Tibial nerve (tissue), 4 donors: ENCODE measurements around the gene HIVEP2. TPM values are rescaled to one million over a fixed set of nuclear protein-coding genes. Genes with fewer than 3 reads are reported as not detected.

Experiments
- DNase-seq, 2 donors: peaks; one replicate each; pipeline ENCODE4 v3.0.0-alpha.2; 2019; ENCODE audit warnings: low spot score in 2 of 2
- H3K27ac ChIP-seq, 4 donors: fragments of 200-600 bp; sonication (generic) in 3 of 4; one replicate each; pipeline ENCODE4 v1.5.1; 2017 to 2019; ENCODE audit warnings: mild to moderate bottlenecking in 1 of 4
- H3K27me3 ChIP-seq, 2 donors: fragments of 200-600 bp; sonication (generic) in 1 of 2; one replicate each; pipeline versions ENCODE4 v1.5.1 to v1.6.0; 2017 to 2019
- H3K36me3 ChIP-seq, 3 donors: fragments of 200-600 bp; sonication (generic); one replicate each; pipeline ENCODE4 v1.5.1; 2018 to 2019
- H3K4me1 ChIP-seq, 4 donors: fragments of 200-600 bp; sonication (generic) in 3 of 4; one replicate each; pipeline ENCODE4 v1.5.1; 2017 to 2019
- H3K4me3 ChIP-seq, 4 donors: fragments of 200-600 bp; sonication (generic) in 3 of 4; one replicate each; pipeline ENCODE4 v1.5.1; 2017 to 2019; ENCODE audit warnings: mild to moderate bottlenecking in 1 of 4, moderate library complexity in 1 of 4
- H3K9me3 ChIP-seq, 4 donors: fragments of 200-600 bp; sonication (generic) in 3 of 4; one replicate each; pipeline ENCODE4 v1.5.1; 2017 to 2019
- EP300 ChIP-seq, 2 donors: sonication (generic); formaldehyde crosslinking; IDR thresholded peaks; one replicate each; pipeline ENCODE4 v1.6.1; 2017; ENCODE audit warnings: antibody characterized with exemption in 2 of 2, mild to moderate bottlenecking in 1 of 2
- POLR2A ChIP-seq, 2 donors: fragments of 450-650 bp; IDR thresholded peaks; one replicate each; pipeline ENCODE4 v1.6.1; 2017; ENCODE audit warnings: antibody characterized with exemption in 2 of 2, mild to moderate bottlenecking in 2 of 2, moderate library complexity in 2 of 2
- WGBS, 2 donors: methylation state at CpG; one replicate each; pipeline ENCODE4 v1.1.5; 2018; 5-methylcytosine and 5-hydroxymethylcytosine counted together
- total RNA-seq, 4 donors: library from RNA; depleted of rRNA; stranded (reverse); fragments of >200 nt; gene quantifications; one replicate each; pipeline ENCODE4 v1.1.0, GENCODE V29; 2016
- TF ChIP-seq, protein P1 (sequence below), 5 experiments: fragments of 200-600 bp in 3 of 5; fragments of 450-650 bp in 2 of 5; sonication (generic) in 3 of 5; IDR thresholded peaks; one replicate each; pipeline ENCODE4 v1.5.1; 2016 to 2019; ENCODE audit warnings: antibody characterized with exemption in 5 of 5, mild to moderate bottlenecking in 3 of 5, moderate library complexity in 2 of 5

HIVEP2 gene
- total RNA-seq, 4 donors from 2014 or later, result 15.9 to 24.0 (median 19.9) TPM

DNA sequence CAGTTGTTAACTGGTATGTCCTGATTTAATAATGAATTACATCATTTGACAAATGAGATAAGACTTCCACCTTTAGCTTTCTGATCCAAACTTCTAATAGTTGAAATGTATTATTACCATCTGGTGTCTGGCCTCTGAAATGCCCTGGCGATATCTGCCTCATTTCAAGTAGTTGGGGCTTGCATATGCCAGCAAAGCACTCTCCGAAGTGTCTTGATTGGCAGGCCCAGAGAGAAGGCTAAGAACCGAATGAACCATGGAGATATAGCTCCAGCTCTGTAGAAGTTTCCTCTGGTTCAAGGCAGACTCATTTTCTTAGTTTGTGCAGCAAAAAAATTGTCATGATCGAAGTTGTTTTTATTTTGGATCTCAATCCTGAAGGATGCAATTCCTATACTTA is 13.4 kb upstream of the HIVEP2 start:
- no peak overlapping the region for H3K4me3 ChIP-seq
- no peaks in the 10 kb centered on the region for H3K27me3 ChIP-seq
- H3K27ac ChIP-seq, result no peak overlapping the region
- H3K4me1 ChIP-seq, result no peaks in the 10 kb centered on the region
- H3K9me3 ChIP-seq, result no peaks in the 10 kb centered on the region
- TF ChIP-seq, protein P1, sequence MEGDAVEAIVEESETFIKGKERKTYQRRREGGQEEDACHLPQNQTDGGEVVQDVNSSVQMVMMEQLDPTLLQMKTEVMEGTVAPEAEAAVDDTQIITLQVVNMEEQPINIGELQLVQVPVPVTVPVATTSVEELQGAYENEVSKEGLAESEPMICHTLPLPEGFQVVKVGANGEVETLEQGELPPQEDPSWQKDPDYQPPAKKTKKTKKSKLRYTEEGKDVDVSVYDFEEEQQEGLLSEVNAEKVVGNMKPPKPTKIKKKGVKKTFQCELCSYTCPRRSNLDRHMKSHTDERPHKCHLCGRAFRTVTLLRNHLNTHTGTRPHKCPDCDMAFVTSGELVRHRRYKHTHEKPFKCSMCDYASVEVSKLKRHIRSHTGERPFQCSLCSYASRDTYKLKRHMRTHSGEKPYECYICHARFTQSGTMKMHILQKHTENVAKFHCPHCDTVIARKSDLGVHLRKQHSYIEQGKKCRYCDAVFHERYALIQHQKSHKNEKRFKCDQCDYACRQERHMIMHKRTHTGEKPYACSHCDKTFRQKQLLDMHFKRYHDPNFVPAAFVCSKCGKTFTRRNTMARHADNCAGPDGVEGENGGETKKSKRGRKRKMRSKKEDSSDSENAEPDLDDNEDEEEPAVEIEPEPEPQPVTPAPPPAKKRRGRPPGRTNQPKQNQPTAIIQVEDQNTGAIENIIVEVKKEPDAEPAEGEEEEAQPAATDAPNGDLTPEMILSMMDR (IDR thresholded peaks at IDR 0.05), result no peak
- TF ChIP-seq EP300 (IDR thresholded peaks at IDR 0.05) (no peak), POLR2A (IDR thresholded peaks at IDR 0.05) (no peak)
- DNase-seq, result no peak
- H3K36me3 ChIP-seq, result no peaks in the 10 kb centered on the region
- WGBS, 2 donors, result 77 to 81% methylated on average over 4 of the region's 4 CpGs

DNA sequence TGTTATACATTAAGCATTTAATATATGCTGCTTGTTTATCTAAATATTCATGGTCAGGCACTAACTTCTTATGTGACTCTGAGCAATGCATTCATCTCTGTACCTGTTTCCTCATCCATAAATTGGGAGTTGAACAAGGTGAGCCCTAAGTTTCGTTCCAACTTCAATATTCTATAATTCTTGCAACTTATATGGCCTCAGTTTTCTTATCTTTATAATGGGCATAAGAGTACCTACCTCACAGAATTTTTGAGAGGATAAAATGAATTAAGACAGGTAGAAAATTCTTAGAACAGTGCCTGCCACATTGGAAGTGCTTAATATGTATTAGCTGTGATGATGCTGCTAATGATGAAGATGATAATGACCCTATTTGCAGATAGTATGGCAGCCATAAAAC is 11.8 kb upstream of the HIVEP2 start:
- Histone ChIP-seq H3K36me3 (no peaks in the 10 kb centered on the region), H3K4me3 (no peak overlapping the region), H3K27me3 (no peaks in the 10 kb centered on the region), H3K27ac (no peak overlapping the region), H3K4me1 (no peaks in the 10 kb centered on the region), H3K9me3 (no peaks in the 10 kb centered on the region)
- no peak for DNase-seq
- no peak for TF ChIP-seq EP300 (IDR thresholded peaks at IDR 0.05)
- no peak for TF ChIP-seq POLR2A (IDR thresholded peaks at IDR 0.05)
- TF ChIP-seq, protein P1 (IDR thresholded peaks at IDR 0.05), result no peak
- 94 to 96% methylated on average over 1 of the region's 1 CpG for WGBS, 2 donors

DNA sequence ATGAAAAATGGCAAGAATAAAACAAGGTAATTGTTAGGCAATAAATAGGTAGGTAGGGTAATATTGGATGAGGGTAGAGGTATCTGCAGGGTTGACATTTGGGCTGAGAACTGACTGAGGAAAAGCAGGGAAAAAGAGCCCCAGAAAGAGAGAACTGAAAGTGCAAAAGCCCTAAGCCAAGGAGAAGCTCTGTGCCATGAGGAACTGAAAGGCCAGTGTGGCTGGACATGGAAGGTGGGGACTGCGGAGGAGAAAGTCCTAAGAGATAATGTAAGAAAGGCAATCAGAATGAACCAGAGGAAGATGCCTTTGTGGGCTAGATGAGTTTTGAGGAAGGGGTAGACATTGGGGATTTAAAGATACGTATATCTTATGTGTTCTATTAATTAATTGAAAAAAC is 9.9 kb upstream of the HIVEP2 start:
- H3K27me3 ChIP-seq, result no peaks in the 10 kb centered on the region
- no peak for DNase-seq
- no peaks in the 10 kb centered on the region for H3K9me3 ChIP-seq
- WGBS, 2 donors, result 71 to 81% methylated on average over 2 of the region's 2 CpGs
- no peak overlapping the region for H3K27ac ChIP-seq
- H3K4me3 ChIP-seq, result no peak overlapping the region
- TF ChIP-seq POLR2A (IDR thresholded peaks at IDR 0.05), result no peak
- TF ChIP-seq, protein P1 (IDR thresholded peaks at IDR 0.05), result no peak
- TF ChIP-seq EP300 (IDR thresholded peaks at IDR 0.05), result no peak
- no peaks in the 10 kb centered on the region for H3K36me3 ChIP-seq
- no peaks in the 10 kb centered on the region for H3K4me1 ChIP-seq

DNA sequence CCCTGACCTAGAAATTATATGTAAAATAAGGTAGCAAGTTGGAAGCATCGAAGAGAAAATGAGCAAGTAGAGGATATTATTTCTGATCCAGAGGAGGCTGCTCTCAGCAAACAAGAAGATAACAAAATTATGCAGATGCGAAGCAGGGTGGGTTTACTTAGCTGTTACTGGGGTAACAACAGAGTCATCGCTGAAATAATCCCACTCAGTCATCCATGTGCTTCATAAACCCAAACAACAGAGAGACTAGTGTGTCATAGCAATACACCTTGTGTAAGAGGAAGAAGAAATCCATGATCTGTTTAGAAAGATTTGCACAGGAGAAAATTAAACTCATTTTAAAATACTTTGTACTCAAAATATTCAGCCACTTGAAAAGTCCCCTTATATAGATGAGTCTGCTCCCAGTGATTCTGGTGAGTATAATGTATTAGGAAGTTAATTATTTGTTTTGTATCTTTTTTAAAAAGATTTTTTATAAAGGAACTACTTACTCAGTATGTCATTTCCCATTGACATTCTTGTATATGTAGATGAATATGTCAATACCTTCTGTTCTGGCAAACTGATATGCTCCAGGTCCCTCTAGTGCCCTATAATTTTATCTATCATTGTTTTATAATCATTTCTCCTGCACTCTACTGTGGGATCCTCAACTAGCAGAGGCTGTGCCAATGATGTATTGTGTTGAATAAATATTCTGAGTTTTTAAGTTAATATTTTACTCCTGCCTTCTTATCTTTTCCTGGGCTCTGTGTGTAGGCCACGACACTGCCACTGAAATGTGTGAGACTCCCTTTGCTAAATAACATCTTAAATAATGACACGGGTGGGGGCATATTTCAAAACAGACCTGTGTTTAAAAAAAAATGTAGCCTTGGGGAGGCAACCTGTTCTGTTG is 8.6 kb upstream of the HIVEP2 start:
- Histone ChIP-seq H3K4me1 (no peaks in the 10 kb centered on the region), H3K4me3 (no peak overlapping the region), H3K36me3 (no peaks in the 10 kb centered on the region), H3K27me3 (no peaks in the 10 kb centered on the region), H3K27ac (no peak overlapping the region), H3K9me3 (no peaks in the 10 kb centered on the region)
- 90 to 93% methylated on average over 5 of the region's 5 CpGs for WGBS, 2 donors
- DNase-seq, result no peak
- no peak for TF ChIP-seq EP300 (IDR thresholded peaks at IDR 0.05)
- no peak for TF ChIP-seq POLR2A (IDR thresholded peaks at IDR 0.05)
- TF ChIP-seq, protein P1 (IDR thresholded peaks at IDR 0.05), result no peak

DNA sequence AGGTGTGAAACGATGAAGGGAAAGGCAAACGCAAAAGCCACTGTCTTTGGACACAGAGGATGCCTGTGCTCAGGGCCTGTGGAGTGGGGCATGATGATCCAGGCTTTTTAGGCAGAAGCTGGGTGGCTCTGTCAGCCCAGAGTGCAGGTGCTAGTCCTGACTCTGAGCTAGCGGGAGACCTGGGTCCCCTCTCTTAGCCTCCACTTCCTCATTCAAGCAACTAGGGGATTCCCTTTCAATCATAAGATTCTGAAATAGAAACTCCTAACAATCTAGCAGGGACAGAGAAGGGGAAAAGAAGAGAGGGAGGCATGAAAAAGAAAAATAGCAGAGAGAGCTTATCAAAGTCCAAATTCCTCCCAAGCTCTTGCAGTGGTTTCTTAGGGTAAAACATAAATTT is 7.6 kb upstream of the HIVEP2 start:
- no peak overlapping the region for H3K4me3 ChIP-seq

More for the DNA sequence above, 7.6 kb upstream of the HIVEP2 start:
- TF ChIP-seq, protein P1 (IDR thresholded peaks at IDR 0.05), result no peak
- no peak for TF ChIP-seq EP300 (IDR thresholded peaks at IDR 0.05)
- no peak for TF ChIP-seq POLR2A (IDR thresholded peaks at IDR 0.05)
- H3K27me3 ChIP-seq, result no peaks in the 10 kb centered on the region
- DNase-seq, result no peak
- 88 to 93% methylated on average over 3 of the region's 3 CpGs for WGBS, 2 donors
- no peaks in the 10 kb centered on the region for H3K36me3 ChIP-seq
- no peak overlapping the region for H3K27ac ChIP-seq
- no peaks in the 10 kb centered on the region for H3K9me3 ChIP-seq
- no peaks in the 10 kb centered on the region for H3K4me1 ChIP-seq
